AG04449 (cell line): ENCODE results near the gene ADAMTS6.

Source experiments
- CTCF ChIA-PET: fragments of 350-600 bp; formaldehyde crosslinking; extraction: SDS; loops from one replicate; lab custom pipeline; 2021; ENCODE audit warnings: antibody characterized with exemption; lab: Yijun Ruan, JAX
- POLR2A ChIA-PET: fragments of 400-600, 350-600 bp; formaldehyde crosslinking; extraction: SDS; loops from one replicate; lab custom pipeline; 2020; ENCODE audit warnings: antibody characterized with exemption, inconsistent platforms; lab: Yijun Ruan, JAX
- DNase-seq: peaks from one replicate; pipeline ENCODE4 v3.0.0-alpha.2; 2010; ENCODE audit warnings: low read depth, low spot score
- H3K4me3 ChIP-seq: 2 replicates; pipeline ENCODE4 v1.5.1; 2011; ENCODE audit warnings: low read depth, mild to moderate bottlenecking, control low read depth, low read length
- CTCF ChIP-seq: IDR thresholded peaks from one replicate; pipeline ENCODE4 v1.5.1; 2011; ENCODE audit warnings: mild to moderate bottlenecking, moderate library complexity, low read length, control low read depth, inconsistent platforms; ENCODE audit not compliant: insufficient read depth; ENCODE audit errors: missing control alignments

Gene ADAMTS6

GRCh38 chr5:65172486-65173129 lies 309.1 kb downstream of the ADAMTS6 start:
- no peak for TF ChIP-seq CTCF
- no peak overlapping the region for H3K4me3 ChIP-seq
- peak; percentile 40 for DNase-seq
- ChIA-PET POLR2A (interaction anchor here (1.2 kb wide), 1 partner anchor 30 kb away, joined by 5 read pairs; no protein-coding TSS in a partner anchor), CTCF (no interaction called here)

- no peak overlapping the region for H3K4me3 ChIP-seq
- DNase-seq, result no peak
- ChIA-PET CTCF (no interaction called here), POLR2A (no interaction called here)
- no peak for TF ChIP-seq CTCF
Observed at GRCh38 chr5:65171645-65172044, 310.1 kb downstream of the ADAMTS6 start.

- no peak overlapping the region for H3K4me3 ChIP-seq
- TF ChIP-seq CTCF, result no peak
- CTCF ChIA-PET, result no interaction called here
- DNase-seq, result no peak
- POLR2A ChIA-PET, result no interaction called here
Observed at GRCh38 chr5:65163698-65164097, 318.0 kb downstream of the ADAMTS6 start.

DNA sequence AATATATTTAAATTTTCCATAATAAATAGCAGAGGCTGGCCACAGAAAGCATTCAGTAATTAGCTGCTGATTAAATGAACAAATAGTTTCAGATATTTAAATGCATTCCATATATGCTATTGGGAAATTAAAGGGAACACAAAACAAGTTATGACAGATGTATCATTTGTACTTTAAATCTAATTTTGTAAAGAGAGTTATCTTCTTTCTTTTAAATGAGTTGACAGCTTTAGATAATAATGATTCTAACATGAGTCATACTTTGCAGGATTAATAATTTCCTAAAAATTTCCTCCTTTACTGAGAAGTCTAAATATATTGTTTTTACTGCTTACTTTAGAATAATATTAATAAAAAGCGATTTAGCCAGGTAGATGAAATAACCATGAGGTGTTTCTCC lies 320.1 kb downstream of the ADAMTS6 start:
- ChIA-PET POLR2A (no interaction called here), CTCF (no interaction called here)
- no peak overlapping the region for H3K4me3 ChIP-seq
- DNase-seq, result no peak
- TF ChIP-seq CTCF, result no peak

DNA sequence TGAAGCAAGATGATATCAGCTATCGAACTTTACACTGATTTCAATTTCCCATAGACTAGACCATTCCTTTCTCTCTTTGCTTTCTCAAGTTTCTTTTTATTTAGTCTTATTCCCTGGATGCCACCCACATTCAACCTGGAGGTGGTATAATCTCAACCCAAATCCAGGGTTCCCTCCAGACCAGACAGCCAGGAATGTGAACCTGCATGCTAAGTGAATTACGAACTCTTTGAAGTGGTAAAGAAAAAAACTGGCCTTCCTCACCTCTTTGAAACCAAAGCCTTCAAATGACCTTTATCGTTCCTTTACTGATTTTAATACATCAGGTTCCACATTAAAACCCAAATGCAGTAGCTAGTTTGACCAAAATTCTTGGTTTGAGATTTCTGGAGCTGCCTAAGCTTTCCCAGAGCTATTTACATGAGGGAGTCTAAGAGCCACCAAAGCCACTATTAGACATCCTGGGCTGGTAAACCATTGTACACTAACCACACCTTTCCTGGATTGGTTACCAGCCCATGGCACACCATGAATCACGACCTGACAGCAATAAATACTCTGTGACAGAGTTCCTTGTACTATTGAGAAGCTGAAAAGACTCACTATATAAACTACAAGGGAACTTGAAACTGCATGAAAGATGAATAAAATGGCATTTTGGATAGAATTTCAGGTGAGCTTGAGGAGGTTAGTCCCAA lies 323.7 kb downstream of the ADAMTS6 start:
- no peak for DNase-seq
- CTCF ChIA-PET, result no interaction called here
- no peak overlapping the region for H3K4me3 ChIP-seq
- no peak for TF ChIP-seq CTCF
- POLR2A ChIA-PET, result interaction anchor here (1.0 kb wide), 1 partner anchor 325 kb away, joined by 3 read pairs; no protein-coding TSS in a partner anchor

DNA sequence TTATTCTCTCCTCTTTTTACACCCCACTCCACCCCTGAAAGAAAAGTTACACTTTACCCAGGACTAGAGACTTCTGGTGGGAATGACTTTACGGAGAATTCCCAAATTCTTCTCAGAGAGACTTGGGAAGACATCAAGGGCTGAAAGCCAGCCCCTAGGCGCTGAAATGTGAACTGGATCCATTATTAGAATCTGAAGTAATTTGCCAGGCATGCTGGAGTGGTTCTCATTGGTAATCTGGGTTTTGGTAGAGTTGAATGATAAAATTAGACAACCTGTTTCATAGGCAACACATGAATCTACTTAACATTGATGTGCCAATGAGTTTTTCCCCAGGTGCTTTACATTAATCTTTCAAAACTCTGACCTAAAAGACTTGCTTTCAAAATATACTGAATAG lies 324.8 kb downstream of the ADAMTS6 start:
- no peak overlapping the region for H3K4me3 ChIP-seq
- TF ChIP-seq CTCF, result no peak
- ChIA-PET POLR2A (no interaction called here), CTCF (interaction anchor here (0.9 to 1.0 kb wide), 2 partner anchors 13 to 30 kb away, joined by 3 read pairs; no protein-coding TSS in a partner anchor)
- DNase-seq, result no peak
